ENCODE results near the gene ANXA11.

- TF ChIP-seq HOXA7 (CRISPR knock-in tag; IDR thresholded peaks at IDR 0.05) (no peak), CTCF (IDR thresholded peaks at IDR 0.05) (no peak), HOXB5 (CRISPR knock-in tag; IDR thresholded peaks at IDR 0.05) (no peak), POLR2A (IDR thresholded peaks at IDR 0.05; ENCODE audit: low read length) (no peak)
Measured at GRCh38 chr10:80206277-80206655, 929 bp upstream of the ANXA11 start.

Data from A549 (cell line).